ENCODE measurements around the gene GPC6.

- TF ChIP-seq, protein P1, sequence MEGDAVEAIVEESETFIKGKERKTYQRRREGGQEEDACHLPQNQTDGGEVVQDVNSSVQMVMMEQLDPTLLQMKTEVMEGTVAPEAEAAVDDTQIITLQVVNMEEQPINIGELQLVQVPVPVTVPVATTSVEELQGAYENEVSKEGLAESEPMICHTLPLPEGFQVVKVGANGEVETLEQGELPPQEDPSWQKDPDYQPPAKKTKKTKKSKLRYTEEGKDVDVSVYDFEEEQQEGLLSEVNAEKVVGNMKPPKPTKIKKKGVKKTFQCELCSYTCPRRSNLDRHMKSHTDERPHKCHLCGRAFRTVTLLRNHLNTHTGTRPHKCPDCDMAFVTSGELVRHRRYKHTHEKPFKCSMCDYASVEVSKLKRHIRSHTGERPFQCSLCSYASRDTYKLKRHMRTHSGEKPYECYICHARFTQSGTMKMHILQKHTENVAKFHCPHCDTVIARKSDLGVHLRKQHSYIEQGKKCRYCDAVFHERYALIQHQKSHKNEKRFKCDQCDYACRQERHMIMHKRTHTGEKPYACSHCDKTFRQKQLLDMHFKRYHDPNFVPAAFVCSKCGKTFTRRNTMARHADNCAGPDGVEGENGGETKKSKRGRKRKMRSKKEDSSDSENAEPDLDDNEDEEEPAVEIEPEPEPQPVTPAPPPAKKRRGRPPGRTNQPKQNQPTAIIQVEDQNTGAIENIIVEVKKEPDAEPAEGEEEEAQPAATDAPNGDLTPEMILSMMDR (IDR thresholded peaks at IDR 0.05): no peak
- no peak for TF ChIP-seq POLR2A (IDR thresholded peaks at IDR 0.05)
These were observed 1188.1 kb downstream of the GPC6 start for GRCh38 chr13:94414708-94415107.

All from uterus (tissue), 2 donors.